ENCODE results near the gene SRSF12.

- TF ChIP-seq RAD21 (IDR thresholded peaks at IDR 0.05; ENCODE audit: low read depth) = no peak
- no peak for TF ChIP-seq CTCF (IDR thresholded peaks at IDR 0.05 in 2 of 3, conservative IDR thresholded peaks at IDR 0.05 in 1 of 3; ENCODE audit: borderline replicate concordance in 1 of 3, insufficient read depth in 1 of 3, low read depth in 2 of 3, low read length in 2 of 3)
- no peak for TF ChIP-seq POLR2A (IDR thresholded peaks at IDR 0.05; ENCODE audit: borderline replicate concordance, extremely low read depth, insufficient read depth, insufficient read length)
- no peak for TF ChIP-seq EGR1 (IDR thresholded peaks at IDR 0.05; ENCODE audit: low read depth)
- TF ChIP-seq SP1 (IDR thresholded peaks at IDR 0.05; ENCODE audit: low read depth) = no peak
- TF ChIP-seq POLR2AphosphoS5 (IDR thresholded peaks at IDR 0.05; ENCODE audit: low read depth, low read length) = no peak
- no peak for TF ChIP-seq REST (IDR thresholded peaks at IDR 0.05; ENCODE audit: low read depth)
- no peak for TF ChIP-seq EZH2phosphoT487 (IDR thresholded peaks at IDR 0.05; ENCODE audit: borderline replicate concordance)
- TF ChIP-seq MAX (IDR thresholded peaks at IDR 0.05) = no peak
- TF ChIP-seq ZNF274 (IDR thresholded peaks at IDR 0.05; ENCODE audit: low read depth, low read length) = no peak
- no peak for TF ChIP-seq EZH2 (IDR thresholded peaks at IDR 0.05)
- no peak for TF ChIP-seq JUND (IDR thresholded peaks at IDR 0.05)
These were observed 44.0 kb downstream of the SRSF12 start for GRCh38 chr6:89073840-89074239.
